Measurements from ENCODE around the gene THAP3. TPM values are rescaled to one million over a fixed set of nuclear protein-coding genes. Genes with fewer than 3 reads are reported as not detected.

THAP3 gene
- total and polyA plus RNA-seq, 7 donors, result 8.9 to 40.1 (median 18.8) TPM

GRCh38 chr1:6627841-6628545 is 3.3 kb downstream of the THAP3 start:
- no peak for DNase-seq
- WGBS, 3 donors, result 51 to 72% (median 54%) methylated on average over 21 of the region's 21 CpGs
- no peak for TF ChIP-seq CTCF (IDR thresholded peaks at IDR 0.05)
- intact Hi-C loops (cut with DNase I), result no loop called here
- no peak for ATAC-seq
- no peak overlapping the region for H3K4me3 ChIP-seq
- peaks cover 0 to 72% of the 10 kb centered on the region in 2 donors for H3K36me3 ChIP-seq (ENCODE audit: insufficient read depth in 1 of 2, low read depth in 1 of 2)
- no peaks in the 10 kb centered on the region for H3K27me3 ChIP-seq (ENCODE audit: insufficient read depth in 3 of 3, low read length in 2 of 3)
- H3K9me3 ChIP-seq, result no peaks in the 10 kb centered on the region
- H3K27ac ChIP-seq, result no peak overlapping the region
- peaks cover 12% of the 10 kb centered on the region for H3K4me1 ChIP-seq

- Histone ChIP-seq H3K4me1 (peaks cover 12% of the 10 kb centered on the region), H3K27me3 (ENCODE audit: insufficient read depth in 3 of 3, low read length in 2 of 3) (no peaks in the 10 kb centered on the region), H3K4me3 (no peak overlapping the region), H3K27ac (no peak overlapping the region), H3K36me3 (ENCODE audit: insufficient read depth in 1 of 2, low read depth in 1 of 2) (peaks cover 0 to 72% of the 10 kb centered on the region in 2 donors), H3K9me3 (no peaks in the 10 kb centered on the region)
- WGBS, 3 donors, result 84 to 90% (median 88%) methylated on average over 12 of the region's 12 CpGs
- no peak for DNase-seq
- intact Hi-C loops (cut with DNase I), result no loop called here
- TF ChIP-seq CTCF (IDR thresholded peaks at IDR 0.05), result no peak
- no peak for ATAC-seq
These were observed 4.4 kb downstream of the THAP3 start for GRCh38 chr1:6628971-6629479.

GRCh38 chr1:6630027-6630426 is 5.4 kb downstream of the THAP3 start:
- no peak for TF ChIP-seq CTCF (IDR thresholded peaks at IDR 0.05)
- H3K27me3 ChIP-seq (ENCODE audit: insufficient read depth in 3 of 3, low read length in 2 of 3), result no peaks in the 10 kb centered on the region
- DNase-seq (no peak), ATAC-seq (no peak)
- H3K4me1 ChIP-seq, result peaks cover 12% of the 10 kb centered on the region
- WGBS, 3 donors, result 86 to 93% (median 88%) methylated on average over 8 of the region's 8 CpGs
- intact Hi-C loops (cut with DNase I), result no loop called here
- H3K9me3 ChIP-seq, result no peaks in the 10 kb centered on the region
- no peak overlapping the region for H3K4me3 ChIP-seq
- H3K36me3 ChIP-seq (ENCODE audit: insufficient read depth in 1 of 2, low read depth in 1 of 2), result peaks cover 0 to 80% of the 10 kb centered on the region in 2 donors
- no peak overlapping the region for H3K27ac ChIP-seq

GRCh38 chr1:6631058-6631457 is 6.4 kb downstream of the THAP3 start:
- intact Hi-C loops (cut with DNase I), result no loop called here
- H3K27me3 ChIP-seq (ENCODE audit: insufficient read depth in 3 of 3, low read length in 2 of 3), result no peaks in the 10 kb centered on the region
- peaks cover 6 to 90% of the 10 kb centered on the region in 2 donors for H3K36me3 ChIP-seq (ENCODE audit: insufficient read depth in 1 of 2, low read depth in 1 of 2)
- no peak for TF ChIP-seq CTCF (IDR thresholded peaks at IDR 0.05)
- DNase-seq (no peak), ATAC-seq (no peak)
- H3K27ac ChIP-seq, result no peak overlapping the region
- H3K4me3 ChIP-seq, result no peak overlapping the region
- peaks cover 9% of the 10 kb centered on the region for H3K4me1 ChIP-seq
- no peaks in the 10 kb centered on the region for H3K9me3 ChIP-seq
- 95 to 98% (median 96%) methylated on average over 8 of the region's 8 CpGs for WGBS, 3 donors

All from psoas muscle (tissue), 8 donors.